ENCODE results near the gene HECW1.

HECW1 gene

DNA sequence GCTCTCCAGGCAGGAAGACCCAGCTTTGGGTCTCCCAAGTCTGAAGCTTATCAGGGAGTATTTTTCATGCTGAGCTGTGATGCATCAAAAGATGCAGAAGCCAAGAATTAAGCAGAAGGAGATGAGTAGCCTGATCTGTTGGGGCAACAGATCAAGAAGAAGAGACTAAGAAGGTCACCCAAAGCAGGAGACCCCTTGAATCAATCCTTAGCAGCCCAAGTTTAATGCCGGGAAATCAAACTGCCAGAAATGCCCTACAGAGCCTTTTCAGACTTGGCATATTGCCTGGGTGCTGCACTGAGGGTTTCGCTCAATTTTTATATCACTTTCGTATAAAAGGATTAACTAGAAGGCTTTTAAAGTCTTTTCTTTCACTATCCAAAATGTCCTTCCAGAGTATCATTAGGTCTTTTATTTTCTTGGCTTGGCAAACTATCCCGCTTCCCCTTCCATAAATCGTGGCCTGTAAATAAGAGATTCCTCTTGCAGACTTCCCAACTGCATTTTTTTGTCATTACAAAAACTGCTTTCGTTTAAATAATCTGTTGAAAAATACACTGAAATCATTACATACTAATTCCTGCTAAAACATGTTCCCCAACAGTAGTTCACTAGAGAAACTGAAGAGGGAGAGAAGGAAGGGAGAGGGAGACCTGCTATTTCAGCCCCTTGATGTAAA lies 421.5 kb downstream of the HECW1 start:
- no peak for DNase-seq
- H3K27me3 ChIP-seq (replicated peaks): no peaks in the 10 kb centered on the region
- H3K4me3 ChIP-seq (ENCODE audit: low read depth, low read length): no peak overlapping the region
- in situ Hi-C loops (cut with HindIII; ENCODE audit: low pct_ligation_motif_present, low sequenced_read_pairs): no loop called here
- no peaks in the 10 kb centered on the region for H3K36me3 ChIP-seq (replicated peaks)
- TF ChIP-seq, protein P1, sequence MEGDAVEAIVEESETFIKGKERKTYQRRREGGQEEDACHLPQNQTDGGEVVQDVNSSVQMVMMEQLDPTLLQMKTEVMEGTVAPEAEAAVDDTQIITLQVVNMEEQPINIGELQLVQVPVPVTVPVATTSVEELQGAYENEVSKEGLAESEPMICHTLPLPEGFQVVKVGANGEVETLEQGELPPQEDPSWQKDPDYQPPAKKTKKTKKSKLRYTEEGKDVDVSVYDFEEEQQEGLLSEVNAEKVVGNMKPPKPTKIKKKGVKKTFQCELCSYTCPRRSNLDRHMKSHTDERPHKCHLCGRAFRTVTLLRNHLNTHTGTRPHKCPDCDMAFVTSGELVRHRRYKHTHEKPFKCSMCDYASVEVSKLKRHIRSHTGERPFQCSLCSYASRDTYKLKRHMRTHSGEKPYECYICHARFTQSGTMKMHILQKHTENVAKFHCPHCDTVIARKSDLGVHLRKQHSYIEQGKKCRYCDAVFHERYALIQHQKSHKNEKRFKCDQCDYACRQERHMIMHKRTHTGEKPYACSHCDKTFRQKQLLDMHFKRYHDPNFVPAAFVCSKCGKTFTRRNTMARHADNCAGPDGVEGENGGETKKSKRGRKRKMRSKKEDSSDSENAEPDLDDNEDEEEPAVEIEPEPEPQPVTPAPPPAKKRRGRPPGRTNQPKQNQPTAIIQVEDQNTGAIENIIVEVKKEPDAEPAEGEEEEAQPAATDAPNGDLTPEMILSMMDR (IDR thresholded peaks at IDR 0.05; ENCODE audit: low read depth, low read length, missing control alignments): no peak
- peak overlapping the region; percentile 98 for H3K27ac ChIP-seq

DNA sequence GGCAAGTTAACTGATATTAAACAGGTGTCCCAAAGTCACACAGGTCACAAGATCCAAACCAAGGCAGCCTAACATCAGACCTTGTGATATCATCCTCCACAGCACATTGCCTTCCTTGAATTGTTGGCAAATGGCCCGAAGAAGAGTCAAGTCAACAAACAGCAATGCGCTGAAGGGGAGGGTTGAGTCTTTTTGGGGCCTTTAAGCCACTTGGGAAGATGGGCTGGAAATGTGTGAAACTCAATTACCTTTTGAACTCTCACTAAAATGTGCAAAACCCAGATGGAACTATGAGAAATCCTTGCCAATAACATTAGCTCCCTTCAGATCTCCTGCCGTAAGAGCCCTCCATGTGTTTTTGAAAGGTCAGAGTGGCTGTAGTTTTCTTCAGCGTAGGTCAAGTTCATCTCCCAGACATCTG lies 422.6 kb downstream of the HECW1 start:
- Histone ChIP-seq H3K4me3 (ENCODE audit: low read depth, low read length) (no peak overlapping the region), H3K27ac (peak overlapping the region; percentile 98), H3K27me3 (replicated peaks) (no peaks in the 10 kb centered on the region), H3K36me3 (replicated peaks) (no peaks in the 10 kb centered on the region)
- TF ChIP-seq, protein P1 (IDR thresholded peaks at IDR 0.05; ENCODE audit: low read depth, low read length, missing control alignments): no peak
- in situ Hi-C loops (cut with HindIII; ENCODE audit: low pct_ligation_motif_present, low sequenced_read_pairs): no loop called here
- peak; percentile 74 for DNase-seq

DNA sequence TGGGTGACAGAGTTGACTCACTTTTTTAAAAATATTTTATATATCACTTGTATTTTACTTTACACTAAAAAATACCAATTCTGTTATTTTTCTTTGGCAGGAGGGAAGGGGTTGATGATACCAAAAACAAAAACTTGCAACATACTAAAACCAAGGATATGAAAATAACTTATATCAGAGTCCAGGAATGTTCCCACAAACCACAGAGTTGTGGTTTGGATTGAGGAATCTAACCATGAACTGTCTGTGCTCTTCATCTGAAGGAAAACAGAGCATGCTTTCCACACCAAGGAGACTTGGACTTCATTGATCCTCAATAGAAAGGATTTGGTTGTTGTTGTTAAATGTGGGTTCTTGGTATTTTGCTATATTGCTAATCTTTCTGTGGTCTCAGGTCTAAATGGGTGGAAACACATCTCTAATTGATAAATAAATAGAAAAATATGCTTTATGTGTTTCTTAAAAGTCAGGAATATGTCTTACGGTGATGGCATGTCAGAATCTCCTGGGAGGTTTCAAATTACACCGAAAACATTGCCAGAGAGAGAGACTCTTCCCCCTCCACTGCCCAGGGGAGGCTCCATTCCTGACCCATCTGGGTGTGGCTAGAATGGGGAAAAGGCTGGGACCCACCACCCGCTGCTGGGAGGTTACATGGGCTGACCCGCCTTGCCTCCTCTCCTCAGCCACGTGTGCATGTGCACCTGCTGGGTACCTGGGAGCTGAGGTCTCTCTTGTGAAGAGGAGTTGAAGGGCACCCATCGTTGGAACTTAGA lies 423.6 kb downstream of the HECW1 start:
- Histone ChIP-seq H3K27me3 (replicated peaks) (no peaks in the 10 kb centered on the region), H3K27ac (peak overlapping the region; percentile 98), H3K4me3 (ENCODE audit: low read depth, low read length) (no peak overlapping the region), H3K36me3 (replicated peaks) (no peaks in the 10 kb centered on the region)
- in situ Hi-C loops (cut with HindIII; ENCODE audit: low pct_ligation_motif_present, low sequenced_read_pairs): no loop called here
- TF ChIP-seq, protein P1 (IDR thresholded peaks at IDR 0.05; ENCODE audit: low read depth, low read length, missing control alignments): no peak
- peak; percentile 85 for DNase-seq

DNA sequence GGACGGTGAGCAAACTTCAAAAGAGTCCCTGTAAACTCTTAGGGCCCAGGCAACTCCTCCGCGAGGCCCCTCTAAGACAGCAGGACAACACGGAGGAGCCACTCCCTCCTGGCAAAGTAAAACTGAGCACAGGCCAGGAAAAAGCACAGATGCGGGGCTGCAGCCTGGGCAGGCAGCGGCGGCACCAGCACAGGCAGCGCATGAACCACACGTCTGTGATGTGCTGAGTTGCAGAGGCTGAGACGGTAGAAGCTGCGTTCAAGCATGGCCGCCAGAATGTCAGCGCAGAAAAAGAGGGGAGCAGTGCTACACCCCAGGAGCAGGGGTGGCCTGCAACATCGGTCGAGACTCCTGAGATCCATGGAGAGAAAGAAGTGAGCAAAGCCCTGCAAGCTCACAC lies 424.3 kb downstream of the HECW1 start:
- Histone ChIP-seq H3K27ac (peak overlapping the region; percentile 98), H3K27me3 (replicated peaks) (no peaks in the 10 kb centered on the region), H3K36me3 (replicated peaks) (no peaks in the 10 kb centered on the region), H3K4me3 (ENCODE audit: low read depth, low read length) (no peak overlapping the region)
- in situ Hi-C loops (cut with HindIII; ENCODE audit: low pct_ligation_motif_present, low sequenced_read_pairs): no loop called here
- no peak for DNase-seq
- TF ChIP-seq, protein P1 (IDR thresholded peaks at IDR 0.05; ENCODE audit: low read depth, low read length, missing control alignments): no peak

DNA sequence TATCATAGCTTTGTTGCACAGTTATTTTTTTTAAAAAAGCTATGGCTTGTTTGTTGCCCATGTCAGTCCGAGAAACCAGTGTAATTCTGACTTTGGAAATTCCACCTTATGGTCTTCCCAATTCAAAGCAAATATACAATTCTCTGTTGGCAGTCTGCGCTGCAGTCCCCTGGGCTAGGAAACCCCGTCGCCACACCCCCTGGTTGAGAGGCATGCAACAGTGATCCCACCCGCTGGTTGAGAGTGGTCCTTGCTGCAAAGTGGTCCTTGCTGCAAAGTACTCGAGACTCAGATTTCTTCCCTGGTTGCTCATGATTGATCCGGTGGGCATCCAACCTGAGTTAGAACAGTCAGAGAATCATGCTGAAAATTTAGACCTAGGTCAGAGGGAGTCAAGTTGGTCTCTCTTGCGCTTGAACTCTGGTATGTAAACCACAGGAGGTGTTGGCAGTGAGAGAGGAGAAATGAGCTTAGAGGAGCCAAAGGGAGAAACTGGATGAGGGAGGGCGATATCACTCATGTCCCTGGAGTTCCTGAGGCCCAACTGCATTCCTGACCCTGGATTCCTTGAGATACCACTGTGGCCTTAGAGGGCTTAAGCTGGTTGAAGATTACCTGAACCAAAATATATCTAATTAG lies 425.4 kb downstream of the HECW1 start:
- Histone ChIP-seq H3K36me3 (replicated peaks) (no peaks in the 10 kb centered on the region), H3K27ac (no peak overlapping the region), H3K4me3 (ENCODE audit: low read depth, low read length) (no peak overlapping the region), H3K27me3 (replicated peaks) (no peaks in the 10 kb centered on the region)
- TF ChIP-seq, protein P1 (IDR thresholded peaks at IDR 0.05; ENCODE audit: low read depth, low read length, missing control alignments): no peak
- in situ Hi-C loops (cut with HindIII; ENCODE audit: low pct_ligation_motif_present, low sequenced_read_pairs): no loop called here
- DNase-seq: no peak

Data from brain microvascular endothelial cell (primary cell).